ENCODE measurements around the gene MAP1LC3A.
A peak's percentile ranks its signal among the peaks of the same experiment; 100 is the strongest.

Gene MAP1LC3A

GRCh38 chr20:34530342-34530741, 28.2 kb upstream of the MAP1LC3A start:
- DNase-seq: no peak

- no peak for DNase-seq
Observed at GRCh38 chr20:34531608-34532265, 26.8 kb upstream of the MAP1LC3A start.

- no peak for DNase-seq
Observed at GRCh38 chr20:34532320-34532719, 26.2 kb upstream of the MAP1LC3A start.

- DNase-seq: no peak
Observed at GRCh38 chr20:34532756-34533155, 25.8 kb upstream of the MAP1LC3A start.

GRCh38 chr20:34534391-34535165, 23.9 kb upstream of the MAP1LC3A start:
- DNase-seq: no peak

- DNase-seq: no peak
Observed at GRCh38 chr20:34535301-34535840, 23.1 kb upstream of the MAP1LC3A start.

- no peak for DNase-seq
Observed at GRCh38 chr20:34535857-34536256, 22.7 kb upstream of the MAP1LC3A start.

- DNase-seq: peak; percentile 50
Observed at GRCh38 chr20:34536798-34537394, 21.6 kb upstream of the MAP1LC3A start.

- DNase-seq: no peak
Observed at GRCh38 chr20:34537651-34538050, 20.9 kb upstream of the MAP1LC3A start.

GRCh38 chr20:34538671-34539123, 19.8 kb upstream of the MAP1LC3A start:
- DNase-seq: peak; percentile 60

- no peak for DNase-seq
Observed at GRCh38 chr20:34539756-34540155, 18.8 kb upstream of the MAP1LC3A start.

GRCh38 chr20:34540596-34541263, 17.8 kb upstream of the MAP1LC3A start:
- no peak for DNase-seq

- DNase-seq: no peak
Observed at GRCh38 chr20:34541264-34541901, 17.1 kb upstream of the MAP1LC3A start.

- no peak for DNase-seq
Observed at GRCh38 chr20:34541917-34542316, 16.6 kb upstream of the MAP1LC3A start.

GRCh38 chr20:34542439-34542838, 16.1 kb upstream of the MAP1LC3A start:
- DNase-seq: no peak

GRCh38 chr20:34543463-34544056, 15.0 kb upstream of the MAP1LC3A start:
- DNase-seq: no peak

GRCh38 chr20:34544109-34544796, 14.3 kb upstream of the MAP1LC3A start:
- DNase-seq: peak; percentile 27

- DNase-seq: no peak
Observed at GRCh38 chr20:34546751-34547181, 11.8 kb upstream of the MAP1LC3A start.

GRCh38 chr20:34547844-34548613, 10.5 kb upstream of the MAP1LC3A start:
- no peak for DNase-seq

GRCh38 chr20:34549291-34549928, 9.1 kb upstream of the MAP1LC3A start:
- peak; percentile 43 for DNase-seq

Data from hematopoietic multipotent progenitor cell treated with erythropoietin and hydrocortisone succinate and interleukin-3 and kit ligand, for 8 days (in vitro differentiated cells).